ENCODE measurements around the gene ZNF512. TPM values are rescaled to one million over a fixed set of nuclear protein-coding genes. Genes with fewer than 3 reads are reported as not detected.
"Not testable (repeated sequence)": the region's sequence is repeated elsewhere in the genome, so short reads cannot be mapped to it uniquely, and the experiment has no call there.

Gene ZNF512
- total RNA-seq, 1 experiment from 2014 or later = 61.3 TPM

GRCh38 chr2:27593240-27593639 is 10.4 kb downstream of the ZNF512 start:
- H3K36me3 ChIP-seq (ENCODE audit: insufficient read depth, low read length, poor library complexity, severe bottlenecking) = no peaks in the 10 kb centered on the region
- H3K4me1 ChIP-seq (ENCODE audit: insufficient read depth, low read length, poor library complexity, severe bottlenecking) = no peaks in the 10 kb centered on the region
- no peak overlapping the region for H3K4me3 ChIP-seq (ENCODE audit: low read depth, low read length, poor library complexity, severe bottlenecking)
- ChIA-PET CTCF (no interaction called here), POLR2A (ENCODE audit: low non-redundant PET) (no interaction called here)
- peaks cover 9% of the 10 kb centered on the region for H3K9me3 ChIP-seq (ENCODE audit: low read depth, low read length, poor library complexity, severe bottlenecking)
- DNase-seq (ENCODE audit: low spot score) = no peak
- TF ChIP-seq CTCF (conservative IDR thresholded peaks at IDR 0.05; ENCODE audit: low read depth, low read length) = no peak
- TF ChIP-seq EZH2 (IDR thresholded peaks at IDR 0.05; ENCODE audit: borderline replicate concordance, low read depth, low read length, poor library complexity, severe bottlenecking) = no peak
- H3K27ac ChIP-seq (ENCODE audit: low read depth, low read length, poor library complexity, severe bottlenecking) = no peak overlapping the region
- no peaks in the 10 kb centered on the region for H3K27me3 ChIP-seq (replicated peaks; ENCODE audit: insufficient read depth, low read depth, low read length, poor library complexity)
- intact Hi-C loops (cut with micrococcal nuclease; ENCODE audit: unreplicated experiment) = no loop called here
- no TSS peak for BruUV-seq (replicated peaks)

GRCh38 chr2:27594020-27594703 is 11.3 kb downstream of the ZNF512 start:
- BruUV-seq (replicated peaks); CTCF ChIA-PET; H3K36me3 ChIP-seq (ENCODE audit: insufficient read depth, low read length, poor library complexity, severe bottlenecking); H3K27ac ChIP-seq (ENCODE audit: low read depth, low read length, poor library complexity, severe bottlenecking); H3K4me3 ChIP-seq (ENCODE audit: low read depth, low read length, poor library complexity, severe bottlenecking); POLR2A ChIA-PET (ENCODE audit: low non-redundant PET); H3K4me1 ChIP-seq (ENCODE audit: insufficient read depth, low read length, poor library complexity, severe bottlenecking); DNase-seq (ENCODE audit: low spot score); intact Hi-C loops (cut with micrococcal nuclease; ENCODE audit: unreplicated experiment); H3K27me3 ChIP-seq (replicated peaks; ENCODE audit: insufficient read depth, low read depth, low read length, poor library complexity); H3K9me3 ChIP-seq (ENCODE audit: low read depth, low read length, poor library complexity, severe bottlenecking): not testable (repeated sequence)

- H3K27ac ChIP-seq (ENCODE audit: low read depth, low read length, poor library complexity, severe bottlenecking); H3K9me3 ChIP-seq (ENCODE audit: low read depth, low read length, poor library complexity, severe bottlenecking); DNase-seq (ENCODE audit: low spot score); H3K36me3 ChIP-seq (ENCODE audit: insufficient read depth, low read length, poor library complexity, severe bottlenecking); H3K27me3 ChIP-seq (replicated peaks; ENCODE audit: insufficient read depth, low read depth, low read length, poor library complexity); intact Hi-C loops (cut with micrococcal nuclease; ENCODE audit: unreplicated experiment); CTCF ChIA-PET; H3K4me3 ChIP-seq (ENCODE audit: low read depth, low read length, poor library complexity, severe bottlenecking); POLR2A ChIA-PET (ENCODE audit: low non-redundant PET); BruUV-seq (replicated peaks); H3K4me1 ChIP-seq (ENCODE audit: insufficient read depth, low read length, poor library complexity, severe bottlenecking): not testable (repeated sequence)
Measured at GRCh38 chr2:27595412-27595811, 12.6 kb downstream of the ZNF512 start.

- no TSS peak for BruUV-seq (replicated peaks)
- ChIA-PET CTCF (no interaction called here), POLR2A (ENCODE audit: low non-redundant PET) (no interaction called here)
- Histone ChIP-seq H3K9me3 (ENCODE audit: low read depth, low read length, poor library complexity, severe bottlenecking) (no peaks in the 10 kb centered on the region), H3K27me3 (replicated peaks; ENCODE audit: insufficient read depth, low read depth, low read length, poor library complexity) (no peaks in the 10 kb centered on the region), H3K4me1 (ENCODE audit: insufficient read depth, low read length, poor library complexity, severe bottlenecking) (no peaks in the 10 kb centered on the region), H3K4me3 (ENCODE audit: low read depth, low read length, poor library complexity, severe bottlenecking) (no peak overlapping the region), H3K27ac (ENCODE audit: low read depth, low read length, poor library complexity, severe bottlenecking) (no peak overlapping the region), H3K36me3 (ENCODE audit: insufficient read depth, low read length, poor library complexity, severe bottlenecking) (no peaks in the 10 kb centered on the region)
- DNase-seq (ENCODE audit: low spot score) = no peak
- intact Hi-C loops (cut with micrococcal nuclease; ENCODE audit: unreplicated experiment) = no loop called here
- no peak for TF ChIP-seq EZH2 (IDR thresholded peaks at IDR 0.05; ENCODE audit: borderline replicate concordance, low read depth, low read length, poor library complexity, severe bottlenecking)
- TF ChIP-seq CTCF (conservative IDR thresholded peaks at IDR 0.05; ENCODE audit: low read depth, low read length) = no peak
Measured at GRCh38 chr2:27596627-27597026, 13.8 kb downstream of the ZNF512 start.

All from A673 (cell line).